Activated CD4-positive, alpha-beta T cell treated with anti-CD3 and anti-CD28 coated beads, Interleukin-10, Interleukin-2, amounts not matched to agents 100 ng/mL and 50 ng/mL, durations not matched to agents 16 hours and 8 hours (primary cell): Measurements from ENCODE around the gene PAX2.
A peak's percentile ranks its signal among the peaks of the same experiment; 100 is the strongest.

ENCODE experiments used
- DNase-seq: peaks from one replicate; pipeline ENCODE4 v3.0.0-alpha.2; 2020

PAX2 gene

GRCh38 chr10:100739517-100740368 lies 5.6 kb upstream of the PAX2 start:
- DNase-seq: no peak

- DNase-seq: no peak
Observed at GRCh38 chr10:100740476-100741377, 4.7 kb upstream of the PAX2 start.

- DNase-seq: no peak
Observed at GRCh38 chr10:100741378-100742075, 3.9 kb upstream of the PAX2 start.

- no peak for DNase-seq
Observed at GRCh38 chr10:100742076-100742771, 3.2 kb upstream of the PAX2 start.

GRCh38 chr10:100742936-100743335 lies 2.4 kb upstream of the PAX2 start:
- DNase-seq: no peak

- peak; percentile 68 for DNase-seq
Observed at GRCh38 chr10:100743626-100744135, 1.7 kb upstream of the PAX2 start.

- DNase-seq: peak; percentile 35
Observed at GRCh38 chr10:100744136-100744986, 1.0 kb upstream of the PAX2 start.

- no peak for DNase-seq
Observed at GRCh38 chr10:100745882-100746783, 751 bp downstream of the PAX2 start.

- DNase-seq: no peak
Observed at GRCh38 chr10:100746784-100747455, 1.5 kb downstream of the PAX2 start.

- DNase-seq: no peak
Observed at GRCh38 chr10:100747456-100748230, 2.3 kb downstream of the PAX2 start.

- no peak for DNase-seq
Observed at GRCh38 chr10:100748231-100749058, 3.1 kb downstream of the PAX2 start.

- DNase-seq: no peak
Observed at GRCh38 chr10:100749059-100749308, 3.6 kb downstream of the PAX2 start.

- no peak for DNase-seq
Observed at GRCh38 chr10:100749309-100750217, 4.2 kb downstream of the PAX2 start.

GRCh38 chr10:100750291-100751210 lies 5.2 kb downstream of the PAX2 start:
- no peak for DNase-seq

GRCh38 chr10:100751211-100751933 lies 6.0 kb downstream of the PAX2 start:
- DNase-seq: no peak
